Peyer's patch (tissue), 4 donors: ENCODE data around the gene IRF5.

Experiments
- POLR2A ChIP-seq, 2 donors: fragments of 450-650 bp; IDR thresholded peaks; one replicate each; pipeline ENCODE4 v1.5.1; 2017; ENCODE audit warnings: antibody characterized with exemption in 2 of 2, mild to moderate bottlenecking in 2 of 2, moderate library complexity in 2 of 2
- TF ChIP-seq, protein P1 (sequence below), 6 experiments: fragments of 450-650 bp in 4 of 6; fragments of 200-600 bp in 2 of 6; sonication (generic) in 1 of 6; IDR thresholded peaks; one replicate each; pipeline ENCODE4 v1.5.1; 2017 to 2019; ENCODE audit warnings: antibody characterized with exemption in 6 of 6, mild to moderate bottlenecking in 3 of 6, moderate library complexity in 1 of 6

- TF ChIP-seq POLR2A (IDR thresholded peaks at IDR 0.05) = no peak
- TF ChIP-seq, protein P1, sequence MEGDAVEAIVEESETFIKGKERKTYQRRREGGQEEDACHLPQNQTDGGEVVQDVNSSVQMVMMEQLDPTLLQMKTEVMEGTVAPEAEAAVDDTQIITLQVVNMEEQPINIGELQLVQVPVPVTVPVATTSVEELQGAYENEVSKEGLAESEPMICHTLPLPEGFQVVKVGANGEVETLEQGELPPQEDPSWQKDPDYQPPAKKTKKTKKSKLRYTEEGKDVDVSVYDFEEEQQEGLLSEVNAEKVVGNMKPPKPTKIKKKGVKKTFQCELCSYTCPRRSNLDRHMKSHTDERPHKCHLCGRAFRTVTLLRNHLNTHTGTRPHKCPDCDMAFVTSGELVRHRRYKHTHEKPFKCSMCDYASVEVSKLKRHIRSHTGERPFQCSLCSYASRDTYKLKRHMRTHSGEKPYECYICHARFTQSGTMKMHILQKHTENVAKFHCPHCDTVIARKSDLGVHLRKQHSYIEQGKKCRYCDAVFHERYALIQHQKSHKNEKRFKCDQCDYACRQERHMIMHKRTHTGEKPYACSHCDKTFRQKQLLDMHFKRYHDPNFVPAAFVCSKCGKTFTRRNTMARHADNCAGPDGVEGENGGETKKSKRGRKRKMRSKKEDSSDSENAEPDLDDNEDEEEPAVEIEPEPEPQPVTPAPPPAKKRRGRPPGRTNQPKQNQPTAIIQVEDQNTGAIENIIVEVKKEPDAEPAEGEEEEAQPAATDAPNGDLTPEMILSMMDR (IDR thresholded peaks at IDR 0.05) = no peak
Measured at GRCh38 chr7:128954830-128955802, 17.4 kb downstream of the IRF5 start.
